ENCODE results near the gene KCNJ16. TPM values are rescaled to one million over a fixed set of nuclear protein-coding genes. Genes with fewer than 3 reads are reported as not detected.

The KCNJ16 gene
- total RNA-seq, 1 donor: not detected

- no peak for TF ChIP-seq CTCF (IDR thresholded peaks at IDR 0.05; ENCODE audit: insufficient read depth, low read depth, low read length)
- no peak for DNase-seq (ENCODE audit: low read depth)
- H3K4me3 ChIP-seq (ENCODE audit: low read depth, low read length): no peak overlapping the region
These were observed 53.8 kb downstream of the KCNJ16 start for GRCh38 chr17:70128727-70129238.

GRCh38 chr17:70130289-70130688 lies 55.3 kb downstream of the KCNJ16 start:
- TF ChIP-seq CTCF (IDR thresholded peaks at IDR 0.05; ENCODE audit: insufficient read depth, low read depth, low read length): no peak
- no peak overlapping the region for H3K4me3 ChIP-seq (ENCODE audit: low read depth, low read length)
- DNase-seq (ENCODE audit: low read depth): no peak

GRCh38 chr17:70132505-70132904 lies 57.5 kb downstream of the KCNJ16 start:
- no peak for DNase-seq (ENCODE audit: low read depth)
- H3K4me3 ChIP-seq (ENCODE audit: low read depth, low read length): no peak overlapping the region
- no peak for TF ChIP-seq CTCF (IDR thresholded peaks at IDR 0.05; ENCODE audit: insufficient read depth, low read depth, low read length)

GRCh38 chr17:70134042-70134441 lies 59.0 kb downstream of the KCNJ16 start:
- no peak for DNase-seq (ENCODE audit: low read depth)
- no peak overlapping the region for H3K4me3 ChIP-seq (ENCODE audit: low read depth, low read length)
- TF ChIP-seq CTCF (IDR thresholded peaks at IDR 0.05; ENCODE audit: insufficient read depth, low read depth, low read length): no peak

- no peak for TF ChIP-seq CTCF (IDR thresholded peaks at IDR 0.05; ENCODE audit: insufficient read depth, low read depth, low read length)
- no peak for DNase-seq (ENCODE audit: low read depth)
- no peak overlapping the region for H3K4me3 ChIP-seq (ENCODE audit: low read depth, low read length)
These were observed 59.8 kb downstream of the KCNJ16 start for GRCh38 chr17:70134777-70135176.

GRCh38 chr17:70136131-70136530 lies 61.1 kb downstream of the KCNJ16 start:
- no peak for DNase-seq (ENCODE audit: low read depth)
- TF ChIP-seq CTCF (IDR thresholded peaks at IDR 0.05; ENCODE audit: insufficient read depth, low read depth, low read length): no peak
- H3K4me3 ChIP-seq (ENCODE audit: low read depth, low read length): no peak overlapping the region
